Measurements from ENCODE around the gene RENBP.

RENBP gene

GRCh38 chrX:153931748-153932147, 12.7 kb downstream of the RENBP start:
- DNase-seq, result no peak

- no peak for DNase-seq
These were observed 13.3 kb downstream of the RENBP start for GRCh38 chrX:153931151-153931550.

DNA sequence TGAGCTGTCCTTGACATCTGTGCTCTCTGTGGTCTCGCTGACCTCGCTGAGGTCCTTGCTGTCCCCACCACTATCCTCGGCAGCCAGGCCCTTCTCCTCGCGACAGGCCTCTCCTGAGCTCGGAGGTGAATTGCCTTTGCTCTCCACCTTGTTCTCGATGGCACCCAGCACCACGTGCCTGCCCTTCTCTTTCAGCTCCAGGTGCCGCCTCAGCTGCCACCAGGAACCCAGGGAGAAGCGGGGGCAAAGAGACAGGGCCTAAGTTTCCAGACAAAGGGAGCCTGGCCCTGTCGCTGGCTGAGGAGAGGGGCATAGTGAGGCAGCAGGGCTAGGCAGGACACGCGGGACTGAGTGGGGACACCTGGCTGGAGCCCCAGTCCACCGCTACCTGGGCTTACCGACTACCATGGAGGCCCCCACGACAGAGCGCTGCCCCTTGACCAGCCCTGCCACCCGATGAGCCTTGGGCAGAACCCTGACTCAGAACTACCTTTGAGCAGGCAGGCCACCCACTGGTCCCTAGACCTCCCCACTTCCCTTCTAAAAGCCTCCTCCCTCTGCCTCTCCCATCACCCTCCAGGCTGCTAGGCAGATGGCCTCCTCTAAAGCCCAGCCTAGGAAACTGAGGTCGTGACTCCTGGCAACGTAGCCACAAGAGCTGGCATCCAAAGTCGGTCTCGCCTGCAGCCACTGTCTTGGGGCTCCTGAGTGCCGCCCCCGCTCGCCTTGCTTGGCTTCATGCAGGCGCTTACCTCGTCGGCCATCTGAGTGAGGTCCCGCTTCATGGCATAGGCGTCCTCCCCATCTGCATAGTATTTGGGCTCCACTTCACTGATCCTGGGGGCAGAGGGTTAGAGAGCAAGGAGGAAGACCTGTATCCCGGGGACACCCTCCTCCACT, 14.2 kb downstream of the RENBP start:
- DNase-seq, result no peak

DNA sequence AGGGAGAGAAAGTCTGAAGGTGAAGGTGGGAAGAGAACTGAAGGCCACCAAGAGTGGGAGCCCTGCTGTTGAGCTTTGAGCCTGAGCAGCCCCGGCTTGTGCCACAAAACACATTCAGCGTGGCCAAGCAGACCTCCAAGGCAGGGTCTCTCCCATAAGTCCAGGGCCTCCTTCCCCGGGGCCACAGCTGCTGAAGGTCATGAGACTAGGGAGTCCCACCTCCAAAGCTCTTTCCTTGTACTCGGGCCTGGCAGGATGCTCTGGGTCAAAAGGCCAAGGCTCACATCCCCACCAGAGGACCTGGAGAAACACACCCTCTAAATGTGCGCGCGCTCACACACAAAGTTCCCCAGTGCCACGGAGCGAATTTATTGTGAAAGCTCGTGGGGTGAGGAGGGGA, 14.9 kb downstream of the RENBP start:
- no peak for DNase-seq

DNA sequence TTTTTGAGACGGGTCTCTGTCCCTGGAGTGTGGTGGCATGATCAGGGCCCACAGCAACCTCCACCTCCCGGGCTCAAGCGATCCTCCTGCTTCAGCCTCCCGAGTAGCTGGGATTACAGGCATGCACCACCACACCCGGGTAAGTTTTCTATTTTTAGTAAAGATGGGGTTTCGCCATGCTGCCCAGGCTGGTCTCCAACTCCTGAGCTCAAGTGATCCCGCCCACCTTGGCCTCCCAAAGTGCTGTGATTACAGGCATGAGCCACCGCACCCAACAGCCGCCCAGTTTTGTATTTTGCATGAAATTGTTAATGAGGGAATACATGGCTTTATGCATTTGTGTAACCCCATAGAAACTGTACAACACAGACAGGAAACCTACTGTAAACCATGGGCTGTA, 15.6 kb downstream of the RENBP start:
- no peak for DNase-seq

GRCh38 chrX:153927922-153928760, 16.3 kb downstream of the RENBP start:
- peak; percentile 96 for DNase-seq

DNA sequence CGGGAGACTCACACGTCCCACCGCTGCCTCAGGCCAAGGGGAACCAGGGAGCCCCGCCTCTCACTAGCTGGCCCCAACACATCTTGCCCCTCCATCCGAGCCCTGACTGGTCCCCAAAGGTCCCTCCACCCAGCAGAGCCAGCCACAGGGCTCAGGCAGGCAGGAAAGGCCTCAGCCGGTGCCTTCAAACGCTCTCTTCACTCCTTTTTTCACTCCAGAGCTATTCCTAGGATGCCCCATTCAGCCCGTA, 16.8 kb downstream of the RENBP start:
- DNase-seq, result no peak

DNA sequence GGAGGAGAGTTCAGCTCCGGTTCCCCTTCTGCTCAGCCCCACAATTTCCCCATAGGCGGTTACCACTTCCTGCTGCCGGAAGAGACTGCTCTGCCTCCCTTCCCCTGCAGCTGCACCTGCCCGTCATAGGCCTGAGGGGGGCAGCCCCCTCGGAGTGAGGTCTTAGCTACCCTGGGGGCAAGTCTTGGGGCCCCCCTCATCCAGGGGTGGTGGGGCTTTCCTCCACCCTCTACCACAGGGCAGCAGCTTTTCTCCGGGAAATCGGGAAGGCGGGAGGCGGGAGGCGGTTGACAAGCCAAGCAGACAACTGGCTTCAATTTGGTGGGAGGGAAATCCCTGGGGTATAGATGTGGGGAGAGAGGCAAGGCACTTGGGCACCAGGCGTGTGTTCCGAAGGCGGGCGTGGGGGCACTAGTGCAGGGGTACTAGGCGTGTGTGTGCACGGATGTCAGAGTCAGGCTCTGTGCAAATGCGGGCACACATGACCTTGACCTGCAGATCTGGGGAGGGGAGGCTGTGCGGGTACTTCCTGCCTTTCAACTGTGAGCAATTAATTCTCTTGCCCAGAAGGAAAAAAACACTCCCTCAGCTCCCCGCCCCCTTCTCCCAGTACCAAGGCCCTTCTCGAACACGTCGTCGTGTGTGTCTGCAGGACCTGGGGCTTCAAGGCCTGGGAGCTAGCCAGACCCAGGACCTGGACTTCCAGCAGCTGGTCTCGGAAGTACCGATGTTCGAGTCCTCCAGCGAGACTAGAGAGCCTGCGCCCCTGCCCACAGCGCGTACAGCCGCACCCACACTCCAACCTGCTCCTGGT, 17.4 kb downstream of the RENBP start:
- DNase-seq, result peak; percentile 71

- peak; percentile 58 for DNase-seq
These were observed 17.9 kb downstream of the RENBP start for GRCh38 chrX:153926552-153926857.

GRCh38 chrX:153925739-153926551, 18.5 kb downstream of the RENBP start, which contains the start of gene ARHGAP4:
TSS of gene ARHGAP4 (minus strand) at chrX:153926264. CDS start at chrX:153926202, 62 bp downstream.
- DNase-seq, result no peak

DNA sequence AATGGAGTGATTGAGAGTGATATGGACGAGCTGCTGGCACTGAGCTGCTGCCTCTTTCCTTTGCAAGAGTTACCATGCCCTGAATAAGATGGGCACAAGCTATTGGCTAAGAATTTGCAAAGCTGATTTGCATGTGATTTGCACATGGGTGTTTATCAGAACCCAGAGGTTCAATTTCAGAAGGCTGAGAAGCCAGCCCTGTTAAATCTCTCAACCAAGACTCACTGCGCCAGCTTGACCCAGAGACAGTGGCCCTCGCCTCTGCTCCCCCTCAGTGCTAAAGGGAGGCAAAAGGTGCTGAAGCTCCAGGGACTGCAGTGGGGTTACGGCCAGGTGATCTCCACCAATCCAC, 19.1 kb downstream of the RENBP start:
- no peak for DNase-seq

DNA sequence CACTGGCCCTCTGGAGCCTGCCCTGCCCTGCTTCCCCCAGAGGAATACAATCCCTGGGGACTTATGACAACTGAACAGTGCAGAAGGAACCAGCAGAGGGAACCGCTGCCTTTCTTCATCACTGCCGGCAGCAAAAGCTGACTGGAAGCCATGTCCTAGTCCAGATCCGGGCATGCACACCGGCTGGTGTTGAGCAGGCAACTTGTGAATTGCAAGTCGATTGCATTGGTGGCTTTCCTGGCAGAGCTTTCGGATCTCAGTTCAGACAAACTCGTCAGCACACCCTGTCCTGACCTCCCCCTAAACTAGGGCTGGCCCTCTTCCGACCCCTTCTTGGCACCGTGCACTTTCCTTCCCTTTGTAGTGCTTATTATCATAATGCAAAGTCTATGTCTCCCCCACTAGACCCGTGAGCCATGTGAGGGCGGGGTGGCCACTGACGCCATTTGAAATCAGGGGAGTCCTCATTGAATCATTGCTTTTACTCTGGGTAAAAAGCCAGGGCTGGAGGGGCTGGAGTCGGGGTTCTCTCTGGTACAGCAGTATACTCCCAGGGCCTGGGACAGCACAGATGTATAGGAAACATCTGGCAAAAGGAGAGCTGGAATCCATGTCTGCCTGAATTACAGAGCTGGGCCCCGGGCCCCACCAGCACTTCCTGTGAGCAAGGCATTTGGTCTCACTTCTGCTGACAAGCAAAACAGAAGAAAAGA, 20.1 kb downstream of the RENBP start:
- DNase-seq, result no peak

DNA sequence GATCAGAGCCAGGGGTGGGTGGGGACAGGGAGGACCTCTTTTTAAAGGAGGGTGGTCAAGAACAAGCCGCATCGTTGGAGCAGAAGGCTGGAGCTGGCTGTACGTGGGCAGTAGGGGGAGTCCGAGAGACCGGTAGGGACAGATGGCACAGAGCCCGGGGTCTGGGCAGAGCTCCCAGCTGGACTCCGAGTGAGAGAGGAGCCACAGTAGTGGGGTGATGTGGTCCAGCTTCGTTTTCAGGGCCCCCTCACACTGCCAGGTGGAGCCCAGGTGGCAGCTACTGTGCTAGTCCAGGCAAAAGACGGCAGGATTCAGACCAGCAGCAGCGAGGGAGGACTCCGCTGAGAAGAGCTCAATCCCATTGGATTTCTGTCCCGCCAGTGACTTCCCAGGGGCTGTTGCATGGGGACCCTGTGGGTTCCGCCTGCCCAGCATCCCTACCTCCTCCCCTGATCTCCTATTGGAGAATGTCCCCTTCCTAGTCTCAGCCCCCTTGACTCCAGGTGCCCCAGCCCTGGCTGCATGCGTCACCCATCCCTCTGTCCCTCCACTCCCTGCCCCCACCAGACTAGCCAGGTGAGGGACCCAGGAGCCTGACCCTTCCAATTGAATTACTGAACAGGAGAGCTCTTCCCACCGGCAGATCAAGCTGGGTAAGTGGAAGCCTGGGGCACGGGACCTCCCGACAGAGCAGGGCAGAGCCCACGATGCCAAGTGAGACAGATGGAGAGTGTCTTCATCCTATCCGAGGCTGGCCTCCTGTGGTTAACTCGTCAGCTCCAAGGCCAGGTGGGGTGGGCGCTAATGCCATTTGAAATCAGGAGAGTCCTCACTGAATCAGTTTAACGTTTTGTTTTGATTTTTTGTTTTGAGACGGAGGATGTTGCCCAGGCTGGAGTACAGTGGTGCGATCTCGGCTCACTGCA, 21.2 kb downstream of the RENBP start:
- peak; percentile 54 for DNase-seq

DNA sequence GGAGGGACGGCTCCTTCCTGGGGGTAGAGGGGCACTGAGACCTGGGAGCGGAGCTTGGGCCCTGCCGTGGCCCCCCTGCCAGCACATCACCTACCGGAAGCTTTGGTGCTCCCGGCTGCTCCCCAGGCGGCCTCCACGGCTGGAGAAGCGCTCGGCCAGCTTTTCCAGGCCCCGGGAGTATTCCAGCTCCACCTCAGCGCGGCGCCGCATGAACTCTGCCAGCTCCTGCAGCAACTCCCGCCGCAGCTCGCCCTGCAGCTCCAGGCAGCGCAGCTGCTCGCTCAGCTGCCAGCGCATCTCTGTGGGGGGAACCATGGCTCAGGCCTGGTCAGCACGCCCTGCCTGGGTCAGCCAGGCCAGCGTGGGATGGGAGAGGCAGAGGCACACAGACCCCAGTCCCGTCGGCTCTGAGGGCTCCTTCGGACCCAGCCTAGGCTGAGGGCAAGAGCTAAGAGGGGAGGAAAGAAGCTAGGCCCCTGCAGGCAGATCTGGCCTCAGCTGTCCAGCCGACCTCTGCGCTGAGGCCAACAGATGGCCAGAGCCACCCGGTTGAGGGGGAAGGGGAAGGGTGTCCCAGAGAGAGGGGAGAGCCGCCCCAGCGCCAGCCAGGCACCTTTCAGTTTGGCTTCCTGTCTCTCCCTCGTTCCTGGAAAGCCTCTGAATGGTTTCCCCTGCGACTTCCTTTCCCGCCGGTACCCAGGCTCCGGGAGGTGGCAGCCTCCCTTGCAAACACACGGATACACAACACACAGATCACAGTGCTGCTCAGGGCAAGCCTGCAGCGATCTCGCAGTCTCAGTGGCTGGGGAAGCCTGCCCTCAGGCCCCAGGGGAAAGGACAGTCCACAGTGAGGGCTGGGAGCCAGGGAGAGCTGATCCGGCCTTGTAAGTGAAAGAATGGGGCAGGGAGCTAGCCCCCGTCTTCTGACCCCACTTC, 22.7 kb downstream of the RENBP start:
- peak; percentile 28 for DNase-seq

DNA sequence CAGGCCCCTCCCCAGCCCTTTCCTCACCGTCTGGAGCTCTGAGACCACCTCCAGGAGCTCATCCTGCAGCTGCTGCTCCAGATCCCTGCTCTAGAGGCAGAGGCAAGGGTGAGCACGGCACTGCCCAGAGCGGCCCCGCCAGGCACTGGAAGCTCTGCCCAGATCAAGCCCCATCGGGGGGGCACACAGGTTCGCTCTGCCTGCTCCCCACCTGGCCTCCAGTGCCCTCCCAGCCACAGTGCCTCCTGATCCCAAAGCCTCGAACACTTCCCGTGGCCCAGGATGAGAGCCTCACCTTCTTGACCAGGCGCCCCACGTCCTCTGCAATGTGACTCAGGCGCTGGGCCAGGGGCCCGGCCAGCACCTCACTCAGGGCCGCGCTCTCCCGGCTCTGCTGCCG, 23.4 kb downstream of the RENBP start:
- no peak for DNase-seq

DNA sequence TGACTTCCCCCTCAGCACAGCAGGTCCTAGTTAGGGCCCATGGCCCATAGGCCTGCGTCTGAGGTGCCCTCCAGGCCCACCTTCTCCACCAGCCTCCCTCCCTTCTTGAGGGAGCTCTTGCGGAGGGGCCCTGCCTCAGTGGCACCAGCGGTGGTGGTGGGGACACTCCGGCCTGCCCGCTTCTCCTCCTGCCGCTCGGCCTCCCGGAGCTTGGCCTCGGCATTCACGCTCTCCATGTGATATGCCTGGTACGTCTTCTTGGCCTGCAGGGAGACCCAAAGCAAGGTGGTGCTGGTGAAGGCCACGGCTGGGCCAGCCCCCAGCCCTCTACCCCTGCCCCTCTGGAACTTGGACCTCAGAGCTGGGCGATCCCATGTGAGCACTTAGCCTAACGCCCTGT, 23.9 kb downstream of the RENBP start:
- no peak for DNase-seq

DNA sequence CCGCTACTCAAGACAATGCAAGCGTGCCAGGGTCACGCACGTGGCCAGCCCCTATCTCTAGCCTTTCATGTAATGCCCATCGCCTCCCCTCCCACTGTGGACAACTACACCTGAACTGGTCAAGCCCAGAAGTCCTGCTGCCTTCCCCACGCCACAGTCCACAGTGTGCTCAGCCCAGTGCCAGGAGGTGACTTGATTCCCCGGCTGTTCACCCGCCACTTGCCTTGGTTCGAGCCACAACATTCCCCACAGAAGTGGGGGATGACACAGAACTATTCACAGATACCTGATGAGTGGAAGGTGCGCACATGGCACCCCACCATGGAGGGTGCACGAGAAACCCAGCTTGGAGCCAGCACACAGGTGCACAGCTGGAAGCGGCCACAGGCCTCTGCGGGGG, 25.2 kb downstream of the RENBP start:
- no peak for DNase-seq

GRCh38 chrX:153917869-153918268, 26.6 kb downstream of the RENBP start:
- DNase-seq, result no peak

DNA sequence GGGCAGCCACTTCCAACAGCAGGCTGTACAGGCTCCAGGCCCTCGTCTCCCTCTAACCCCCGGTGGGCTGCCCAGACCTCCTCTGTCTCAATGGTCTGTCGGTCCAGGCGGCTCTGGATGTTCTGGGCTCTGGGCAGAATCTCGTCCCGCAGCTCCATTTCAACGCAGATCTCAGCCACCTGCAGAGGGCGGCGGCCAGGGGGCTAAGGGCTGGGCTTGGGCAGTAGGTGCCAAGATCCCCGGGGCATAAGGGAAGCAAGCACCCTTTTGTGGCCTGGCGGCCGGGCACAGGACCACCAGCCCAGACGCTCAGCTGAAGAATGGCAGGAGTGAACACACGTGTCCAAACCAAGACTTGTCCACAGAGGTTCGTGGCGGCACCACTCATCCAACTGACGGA, 30.7 kb downstream of the RENBP start:
- DNase-seq, result no peak

DNA sequence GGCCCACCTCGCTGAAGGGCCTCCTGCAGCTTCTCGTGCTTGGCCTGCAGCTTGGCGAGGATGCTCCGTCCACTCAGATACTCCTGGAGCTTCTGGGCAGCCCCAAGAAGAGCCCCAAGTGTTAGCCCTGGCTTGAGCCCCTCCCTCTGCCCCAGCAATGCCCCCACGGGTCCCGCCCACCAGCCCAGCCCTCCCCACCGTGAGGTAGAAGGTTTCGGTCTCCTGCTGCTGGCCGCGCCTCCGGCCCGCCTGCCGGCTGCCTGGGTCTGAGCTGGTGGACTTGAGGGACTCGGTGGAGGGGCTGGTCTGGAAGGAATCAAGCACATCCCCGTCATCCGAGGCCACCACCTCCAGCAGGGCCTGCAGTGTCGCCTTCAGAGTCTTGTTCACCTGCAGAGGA, 31.2 kb downstream of the RENBP start:
- DNase-seq, result no peak

Data from eye (tissue), 1 donor.